Small intestine (tissue), 7 donors: Measurements from ENCODE around the gene NCDN. TPM values are rescaled to one million over a fixed set of nuclear protein-coding genes. Genes with fewer than 3 reads are reported as not detected.

ENCODE experiments used
- DNase-seq, 2 donors: peaks; one replicate each; pipeline versions ENCODE4 v3.0.0 to v3.0.0-alpha.2; 2013
- FAIRE-seq: peaks from 2 replicates; lab custom pipeline; 2012; peaks lifted over from hg19 to GRCh38; lab: Jason Lieb, UNC
- H3K27ac ChIP-seq, 3 donors: one replicate each; pipeline ENCODE4 v1.5.1; 2013; ENCODE audit warnings: low read length in 2 of 3, mild to moderate bottlenecking in 2 of 3, control low read depth in 1 of 3, inconsistent platforms in 1 of 3, low read depth in 1 of 3, moderate library complexity in 1 of 3
- H3K27me3 ChIP-seq, 3 donors: one replicate each; pipeline ENCODE4 v1.6.1; 2013; ENCODE audit warnings: low read length in 3 of 3, inconsistent platforms in 1 of 3; ENCODE audit not compliant: control insufficient read depth in 3 of 3, insufficient read depth in 3 of 3
- H3K36me3 ChIP-seq, 3 donors: one replicate each; pipeline ENCODE4 v1.6.1; 2013; ENCODE audit warnings: low read length in 3 of 3, inconsistent platforms in 1 of 3, low read depth in 1 of 3, mild to moderate bottlenecking in 1 of 3, moderate library complexity in 1 of 3; ENCODE audit not compliant: control insufficient read depth in 3 of 3, insufficient read depth in 2 of 3
- H3K4me1 ChIP-seq, 3 donors: one replicate each; pipeline ENCODE4 v1.6.1; 2013; ENCODE audit warnings: low read length in 2 of 3, inconsistent platforms in 1 of 3, low read depth in 1 of 3, mild to moderate bottlenecking in 1 of 3, moderate library complexity in 1 of 3; ENCODE audit not compliant: control insufficient read depth in 3 of 3, insufficient read depth in 2 of 3
- H3K4me3 ChIP-seq, 3 donors: one replicate each; pipeline ENCODE4 v1.5.1; 2013; ENCODE audit warnings: low read length in 3 of 3, control low read depth in 1 of 3, inconsistent platforms in 1 of 3, low read depth in 1 of 3, mild to moderate bottlenecking in 1 of 3, moderate library complexity in 1 of 3
- H3K9me3 ChIP-seq, 2 donors: one replicate each; pipeline ENCODE4 v1.6.1; 2013; ENCODE audit warnings: low read depth in 1 of 2, low read length in 1 of 2; ENCODE audit not compliant: control insufficient read depth in 2 of 2, insufficient read depth in 1 of 2
- WGBS, 3 donors: extraction: QIAGEN DNeasy Blood & Tissue Kit; methylation state at CpG; one replicate each; pipeline ENCODE4 v1.1.7; 2013; 5-methylcytosine and 5-hydroxymethylcytosine counted together
- polyA plus RNA-seq, 4 donors: library from polyadenylated mRNA; stranded (reverse) in 3 of 4; unstranded in 1 of 4; fragments of 200-250 nt in 3 of 4; fragments of 120-200 nt in 1 of 4; gene quantifications; one replicate each; pipeline versions ENCODE4 v1.2.1 to v1.2.3, GENCODE V29; 2013
- donor health status: healthy with polysubstance abuse.
- donor health status: control.
- donor health status: control.
- donor health status: Bipolar disorder and iron deficiency.
- donor health status: healthy.

The NCDN gene
- polyA plus RNA-seq, 4 donors = 2.4 to 10.9 (median 5.4) TPM

GRCh38 chr1:35530946-35531345, 26.7 kb upstream of the NCDN start:
- 98 to 100% (median 100%) methylated on average over 2 of the region's 2 CpGs for WGBS, 3 donors
- Histone ChIP-seq H3K36me3 (peaks cover 2 to 20% (median 6%) of the 10 kb centered on the region in 3 donors), H3K4me1 (no peaks in the 10 kb centered on the region), H3K27ac (no peak overlapping the region), H3K9me3 (peaks cover 0 to 33% of the 10 kb centered on the region in 2 donors), H3K27me3 (no peaks in the 10 kb centered on the region), H3K4me3 (no peak overlapping the region)
- FAIRE-seq (no peak), DNase-seq (no peak)

GRCh38 chr1:35531368-35531767, 26.2 kb upstream of the NCDN start:
- H3K27me3 ChIP-seq = no peaks in the 10 kb centered on the region
- no peaks in the 10 kb centered on the region for H3K4me1 ChIP-seq
- H3K27ac ChIP-seq = no peak overlapping the region
- H3K9me3 ChIP-seq = peaks cover 0 to 33% of the 10 kb centered on the region in 2 donors
- WGBS, 3 donors = 86 to 94% (median 88%) methylated on average over 6 of the region's 6 CpGs
- H3K36me3 ChIP-seq = peaks cover 2 to 20% (median 6%) of the 10 kb centered on the region in 3 donors
- no peak overlapping the region for H3K4me3 ChIP-seq
- FAIRE-seq (no peak), DNase-seq (no peak)

GRCh38 chr1:35532497-35533223, 24.9 kb upstream of the NCDN start:
- H3K4me1 ChIP-seq = peaks cover 0 to 2% (median 0%) of the 10 kb centered on the region in 3 donors
- H3K36me3 ChIP-seq = peaks cover 2 to 20% (median 6%) of the 10 kb centered on the region in 3 donors
- no peaks in the 10 kb centered on the region for H3K27me3 ChIP-seq
- WGBS, 3 donors = 90 to 96% (median 92%) methylated on average over 1 of the region's 1 CpG
- no peak overlapping the region for H3K4me3 ChIP-seq
- no peak for DNase-seq
- FAIRE-seq = no peak
- H3K9me3 ChIP-seq = peaks cover 0 to 33% of the 10 kb centered on the region in 2 donors
- H3K27ac ChIP-seq = no peak overlapping the region

GRCh38 chr1:35533586-35533985, 24.0 kb upstream of the NCDN start:
- 34 to 58% (median 57%) methylated on average over 1 of the region's 1 CpG for WGBS, 3 donors

GRCh38 chr1:35535243-35535642, 22.4 kb upstream of the NCDN start:
- no peak overlapping the region for H3K27ac ChIP-seq

More at GRCh38 chr1:35533586-35533985, 24.0 kb upstream of the NCDN start:
- Histone ChIP-seq H3K9me3 (peaks cover 0 to 29% of the 10 kb centered on the region in 2 donors), H3K4me3 (no peak overlapping the region), H3K27me3 (no peaks in the 10 kb centered on the region), H3K36me3 (peaks cover 2 to 20% (median 6%) of the 10 kb centered on the region in 3 donors), H3K27ac (no peak overlapping the region), H3K4me1 (peaks cover 0 to 2% (median 0%) of the 10 kb centered on the region in 3 donors)
- DNase-seq = no peak
- no peak for FAIRE-seq

GRCh38 chr1:35536556-35537162, 20.9 kb upstream of the NCDN start:
- peaks cover 0 to 9% of the 10 kb centered on the region in 2 donors for H3K9me3 ChIP-seq
- peaks cover under 1 to 17% (median 2%) of the 10 kb centered on the region in 3 donors for H3K36me3 ChIP-seq
- 92 to 96% (median 95%) methylated on average over 2 of the region's 2 CpGs for WGBS, 3 donors
- FAIRE-seq = no peak
- no peaks in the 10 kb centered on the region for H3K27me3 ChIP-seq
- H3K4me3 ChIP-seq = no peak overlapping the region
- no peak for DNase-seq
- no peak overlapping the region for H3K27ac ChIP-seq
- peaks cover 0 to 11% (median 0%) of the 10 kb centered on the region in 3 donors for H3K4me1 ChIP-seq

More at GRCh38 chr1:35535243-35535642, 22.4 kb upstream of the NCDN start:
- Histone ChIP-seq H3K36me3 (peaks cover 2 to 24% (median 4%) of the 10 kb centered on the region in 3 donors), H3K27me3 (no peaks in the 10 kb centered on the region), H3K4me1 (peaks cover 0 to 7% (median 0%) of the 10 kb centered on the region in 3 donors), H3K9me3 (peaks cover 0 to 21% of the 10 kb centered on the region in 2 donors), H3K4me3 (no peak overlapping the region)
- DNase-seq = no peak
- FAIRE-seq = no peak

GRCh38 chr1:35537806-35538205, 19.8 kb upstream of the NCDN start:
- no peak overlapping the region for H3K27ac ChIP-seq
- WGBS, 3 donors = 86 to 97% (median 90%) methylated on average over 1 of the region's 1 CpG

GRCh38 chr1:35539073-35539823, 18.4 kb upstream of the NCDN start:
- 64 to 90% (median 74%) methylated on average over 6 of the region's 6 CpGs for WGBS, 3 donors
- Histone ChIP-seq H3K27me3 (no peaks in the 10 kb centered on the region), H3K9me3 (no peaks in the 10 kb centered on the region), H3K4me1 (peaks cover 0 to 11% (median 0%) of the 10 kb centered on the region in 3 donors), H3K27ac (peak overlapping the region in 2 of 3 donors; percentile 5 to 43), H3K36me3 (peaks cover 0 to 11% (median 4%) of the 10 kb centered on the region in 3 donors), H3K4me3 (no peak overlapping the region)
- DNase-seq (peak in 1 of 2 donors; percentile 27), FAIRE-seq (no peak)

More at GRCh38 chr1:35537806-35538205, 19.8 kb upstream of the NCDN start:
- H3K4me1 ChIP-seq = peaks cover 0 to 11% (median 0%) of the 10 kb centered on the region in 3 donors
- DNase-seq = no peak
- peaks cover 0 to under 1% of the 10 kb centered on the region in 2 donors for H3K9me3 ChIP-seq
- no peak overlapping the region for H3K4me3 ChIP-seq
- no peaks in the 10 kb centered on the region for H3K27me3 ChIP-seq
- H3K36me3 ChIP-seq = peaks cover 0 to 11% (median 2%) of the 10 kb centered on the region in 3 donors
- no peak for FAIRE-seq
